GM18858 (cell line): ENCODE results near the gene LPCAT4.
A peak's percentile ranks its signal among the peaks of the same experiment; 100 is the strongest.
"Not testable (repeated sequence)": the region's sequence is repeated elsewhere in the genome, so short reads cannot be mapped to it uniquely, and the experiment has no call there.

Experiments
- ATAC-seq: cut with Tn5 transposase; IDR thresholded peaks from one replicate; pipeline ENCODE4 v1.9.1; 2021; ENCODE audit not compliant: unreplicated experiment

Gene LPCAT4

GRCh38 chr15:34367101-34368081 lies at the start of gene LPCAT4:
Gene LPCAT4, minus strand, starts transcription at chr15:34367196. Its CDS starts 96 bp downstream, at chr15:34367100.
- peak; percentile 52 for ATAC-seq

DNA sequence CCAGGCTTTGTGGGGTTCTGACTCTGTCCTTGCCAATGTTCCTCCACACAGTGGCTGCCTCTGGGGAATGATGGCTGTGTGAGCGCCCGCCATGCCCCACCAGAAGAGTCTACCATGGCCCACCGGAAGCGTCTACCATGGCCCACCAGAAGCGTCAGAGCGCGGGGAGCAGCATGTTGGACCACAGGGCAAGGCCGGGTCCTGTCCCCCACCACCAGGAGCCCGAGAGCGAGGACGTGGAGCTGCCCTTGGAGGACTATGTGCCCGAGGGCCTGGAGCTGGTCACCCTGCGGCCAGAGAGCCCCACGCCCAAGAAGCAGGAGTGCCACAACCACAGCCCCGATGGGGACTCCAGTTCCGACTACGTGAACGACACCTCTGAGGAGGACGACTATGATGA lies 42.5 kb upstream of the LPCAT4 start:
- not testable (repeated sequence) for ATAC-seq

DNA sequence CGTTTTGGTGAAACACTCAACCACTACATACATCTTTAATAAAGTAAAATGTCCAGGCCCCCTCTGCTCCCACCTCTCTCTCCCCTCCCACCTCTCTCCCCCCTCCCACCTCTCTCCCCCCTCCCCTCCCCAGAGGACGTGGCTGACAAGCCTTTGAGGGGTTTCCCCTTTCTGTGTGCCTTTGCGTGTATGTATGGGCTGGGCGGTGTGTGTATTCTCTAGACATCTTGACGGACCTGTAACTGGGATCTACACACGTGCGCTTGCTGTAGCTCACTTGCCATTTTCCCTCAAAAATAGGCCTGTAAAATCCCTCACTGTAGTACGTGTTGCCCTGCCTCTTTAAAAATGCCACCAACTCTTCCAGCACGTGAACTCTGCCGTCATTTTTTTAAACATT lies 42.0 kb upstream of the LPCAT4 start:
- not testable (repeated sequence) for ATAC-seq

DNA sequence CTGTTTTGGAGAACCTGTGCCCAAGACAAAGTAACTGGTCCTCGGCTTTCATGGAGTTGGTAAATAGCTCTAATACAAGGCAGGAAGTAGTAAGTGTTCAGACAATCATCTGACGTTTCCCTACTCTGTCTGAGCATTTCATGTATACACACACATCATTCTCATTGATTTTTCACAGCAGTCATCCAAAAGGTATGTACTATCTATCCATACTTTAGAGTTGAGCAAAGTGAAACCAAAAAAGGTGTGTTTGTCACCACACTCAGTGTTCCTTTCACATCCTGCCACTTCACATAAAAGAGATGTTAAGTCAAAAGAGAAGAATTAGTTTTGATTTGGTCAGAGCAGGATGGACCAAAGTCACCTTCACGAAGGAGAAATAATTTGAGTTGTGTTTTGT lies 36.9 kb upstream of the LPCAT4 start:
- not testable (repeated sequence) for ATAC-seq

DNA sequence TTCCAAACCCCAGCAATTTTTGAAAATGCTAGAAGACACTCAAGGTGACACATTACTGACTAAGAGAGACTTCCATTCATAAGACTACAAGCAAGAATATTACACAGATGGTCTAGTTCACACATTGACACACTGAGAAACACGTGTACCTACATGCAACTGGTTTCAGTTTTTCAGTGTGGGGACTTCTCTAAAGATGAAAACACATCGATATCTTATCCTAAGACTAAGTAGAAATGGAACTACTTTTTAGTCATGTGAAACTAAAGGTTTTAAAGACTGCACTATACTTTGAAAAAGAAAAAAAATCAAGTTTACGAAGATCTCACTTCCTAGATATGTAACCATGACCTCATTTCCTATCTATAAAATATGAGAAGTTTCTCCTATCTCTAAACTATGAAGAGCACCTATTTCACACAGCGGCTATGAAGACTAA lies 36.2 kb upstream of the LPCAT4 start:
- peak; percentile 61 for ATAC-seq

DNA sequence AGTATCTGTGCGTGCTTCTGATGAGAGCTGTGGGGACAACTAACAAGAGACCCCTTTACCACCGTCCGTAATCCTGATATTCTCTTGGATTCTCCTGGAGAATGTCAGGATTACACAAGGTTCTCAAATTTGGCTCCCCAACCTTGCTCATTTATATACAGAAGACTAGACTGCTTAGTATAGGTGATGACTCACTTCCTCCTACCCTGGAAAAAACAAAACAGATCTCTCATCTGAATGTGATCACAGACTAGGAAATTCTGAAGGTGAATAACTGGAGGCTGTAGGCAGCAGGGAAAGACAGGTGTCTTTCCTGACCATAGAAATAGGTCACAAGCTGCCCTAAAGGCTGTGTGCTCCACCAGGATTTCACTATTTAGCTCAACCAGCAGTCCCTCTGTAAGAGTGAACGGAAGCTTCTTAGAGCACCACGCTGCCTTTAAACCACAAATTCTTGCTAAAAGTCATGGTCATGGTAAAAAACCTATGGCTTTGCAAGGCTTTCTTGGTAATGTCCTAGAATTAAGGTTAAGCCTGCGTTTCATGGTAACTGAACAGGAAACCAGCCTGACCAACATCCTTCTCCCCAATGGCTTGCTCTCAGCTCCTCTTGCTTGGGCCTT lies 30.8 kb upstream of the LPCAT4 start:
- ATAC-seq, result not testable (repeated sequence)

DNA sequence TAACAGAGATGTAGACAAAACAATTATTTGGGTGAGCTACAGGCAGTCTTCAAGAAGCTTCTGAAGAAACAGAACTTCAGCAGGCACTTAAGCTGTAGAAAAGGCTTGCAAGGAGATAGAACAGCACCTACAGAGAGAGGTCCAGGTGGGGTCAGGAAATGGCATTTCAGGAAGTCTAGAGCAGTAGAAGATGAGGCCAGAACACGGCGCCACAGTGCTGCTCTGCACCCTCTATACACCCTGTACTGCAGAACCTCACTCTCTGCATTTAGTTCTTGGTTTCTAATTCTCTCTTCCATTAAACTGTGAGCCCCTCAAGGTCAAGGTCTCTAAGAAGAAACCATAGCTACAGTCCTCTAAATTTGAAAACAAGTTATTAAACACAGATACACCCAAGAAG lies 26.0 kb upstream of the LPCAT4 start:
- ATAC-seq, result not testable (repeated sequence)

DNA sequence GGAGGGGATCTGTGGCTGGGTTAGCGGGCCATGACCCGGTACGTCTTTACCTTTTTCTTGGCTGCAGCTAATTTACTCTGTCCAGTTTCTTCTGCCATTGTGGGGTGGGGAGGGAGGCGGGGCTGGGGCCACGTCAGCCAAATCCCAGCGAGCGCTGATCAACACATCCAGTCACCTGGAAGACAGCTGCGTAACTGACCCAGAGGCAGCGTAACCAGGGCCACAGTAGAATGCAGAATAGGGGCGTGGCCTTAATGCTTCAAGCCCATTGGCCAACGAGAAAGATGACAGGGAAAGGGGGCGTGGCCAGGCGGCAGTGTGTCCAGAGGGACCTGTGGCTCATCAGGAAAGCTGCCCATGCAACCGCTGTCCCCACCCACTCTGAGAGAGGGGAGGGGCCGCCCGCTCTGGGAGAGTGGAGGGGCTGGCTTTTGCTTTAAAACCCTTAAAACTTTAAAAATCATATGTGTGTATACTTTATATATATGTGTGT lies 22.6 kb upstream of the LPCAT4 start:
- ATAC-seq, result not testable (repeated sequence)

DNA sequence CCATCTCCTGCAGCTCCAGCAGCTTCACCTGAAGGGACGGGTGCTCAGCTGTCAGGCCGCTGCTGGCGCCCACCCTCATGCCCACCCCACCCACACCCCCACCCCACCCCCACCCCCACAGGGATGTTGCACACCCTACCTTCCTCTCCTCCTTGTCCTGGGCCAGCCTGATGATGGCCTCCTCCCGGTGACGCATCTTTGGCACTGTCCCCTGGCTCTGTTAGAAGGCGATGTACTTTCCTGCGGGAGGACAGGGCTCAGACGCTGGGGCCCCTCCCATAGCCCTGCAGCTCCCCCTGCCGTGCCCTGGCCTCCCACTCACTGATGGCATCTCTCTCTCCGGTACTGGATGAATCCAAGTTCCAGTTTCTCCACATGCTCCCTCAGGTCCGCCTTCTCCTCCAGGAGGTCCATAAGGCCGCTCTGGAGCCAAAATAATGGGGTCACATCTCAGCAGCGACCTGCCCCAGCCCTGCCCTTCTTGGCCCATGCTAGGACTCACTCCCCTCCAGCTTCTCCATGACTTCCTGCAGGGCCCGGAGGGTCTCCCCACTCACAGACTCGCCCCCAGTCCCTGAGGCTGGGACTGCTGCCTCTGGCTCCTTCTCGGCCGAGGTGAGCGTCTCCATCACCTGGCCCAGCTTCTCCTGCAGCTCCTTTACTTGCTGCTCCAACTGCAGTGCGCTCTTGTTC lies 15.0 kb upstream of the LPCAT4 start:
- ATAC-seq, result not testable (repeated sequence)

- not testable (repeated sequence) for ATAC-seq
These were observed 13.5 kb upstream of the LPCAT4 start for GRCh38 chr15:34380491-34380890.

- no peak for ATAC-seq
These were observed 9.9 kb upstream of the LPCAT4 start for GRCh38 chr15:34376856-34377255.

DNA sequence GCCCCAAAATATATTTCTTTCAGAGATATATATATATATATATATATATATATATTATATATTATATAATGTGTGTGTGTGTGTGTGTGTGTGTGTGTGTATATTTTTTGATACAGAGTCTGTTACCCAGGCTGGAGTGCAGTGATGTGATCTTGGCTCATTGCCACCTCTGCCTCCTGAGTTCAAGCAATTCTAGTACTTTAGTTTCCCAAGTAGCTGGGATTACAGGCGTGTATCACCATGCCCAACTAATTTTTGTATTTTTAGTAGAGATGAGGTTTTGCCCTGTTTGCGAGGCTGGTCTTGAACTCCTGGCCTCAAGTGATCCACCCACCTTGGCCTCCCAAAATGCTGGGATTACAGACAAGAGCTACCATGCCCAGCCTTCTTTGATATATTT lies 8.5 kb upstream of the LPCAT4 start:
- ATAC-seq, result not testable (repeated sequence)

- no peak for ATAC-seq
These were observed 7.8 kb upstream of the LPCAT4 start for GRCh38 chr15:34374816-34375215.

DNA sequence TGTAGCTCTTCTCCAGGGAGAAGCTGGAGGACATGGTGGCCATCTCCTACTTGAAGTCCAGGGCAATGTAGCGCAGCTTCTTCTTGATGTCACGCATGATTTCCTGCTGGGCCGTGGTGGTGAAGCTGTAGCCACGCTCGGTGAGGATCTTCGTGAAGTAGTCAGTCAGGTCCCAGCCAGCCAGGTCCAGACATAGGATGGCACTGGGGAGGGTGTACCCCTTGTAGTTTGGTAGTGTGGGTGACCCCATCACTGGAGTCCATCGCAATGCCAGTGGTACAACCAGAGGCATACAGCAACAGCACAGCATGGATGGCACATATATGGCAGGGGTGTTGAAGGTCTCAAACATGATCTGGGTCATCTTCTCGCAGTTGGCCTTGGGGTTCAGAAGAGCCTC lies 7.0 kb upstream of the LPCAT4 start:
- ATAC-seq, result no peak

- no peak for ATAC-seq
These were observed 3.6 kb upstream of the LPCAT4 start for GRCh38 chr15:34370643-34371042.

GRCh38 chr15:34370129-34370528 lies 3.1 kb upstream of the LPCAT4 start:
- no peak for ATAC-seq

GRCh38 chr15:34366271-34367065 lies 528 bp downstream of the LPCAT4 start:
- no peak for ATAC-seq

- no peak for ATAC-seq
These were observed 1.2 kb downstream of the LPCAT4 start for GRCh38 chr15:34365836-34366235.

DNA sequence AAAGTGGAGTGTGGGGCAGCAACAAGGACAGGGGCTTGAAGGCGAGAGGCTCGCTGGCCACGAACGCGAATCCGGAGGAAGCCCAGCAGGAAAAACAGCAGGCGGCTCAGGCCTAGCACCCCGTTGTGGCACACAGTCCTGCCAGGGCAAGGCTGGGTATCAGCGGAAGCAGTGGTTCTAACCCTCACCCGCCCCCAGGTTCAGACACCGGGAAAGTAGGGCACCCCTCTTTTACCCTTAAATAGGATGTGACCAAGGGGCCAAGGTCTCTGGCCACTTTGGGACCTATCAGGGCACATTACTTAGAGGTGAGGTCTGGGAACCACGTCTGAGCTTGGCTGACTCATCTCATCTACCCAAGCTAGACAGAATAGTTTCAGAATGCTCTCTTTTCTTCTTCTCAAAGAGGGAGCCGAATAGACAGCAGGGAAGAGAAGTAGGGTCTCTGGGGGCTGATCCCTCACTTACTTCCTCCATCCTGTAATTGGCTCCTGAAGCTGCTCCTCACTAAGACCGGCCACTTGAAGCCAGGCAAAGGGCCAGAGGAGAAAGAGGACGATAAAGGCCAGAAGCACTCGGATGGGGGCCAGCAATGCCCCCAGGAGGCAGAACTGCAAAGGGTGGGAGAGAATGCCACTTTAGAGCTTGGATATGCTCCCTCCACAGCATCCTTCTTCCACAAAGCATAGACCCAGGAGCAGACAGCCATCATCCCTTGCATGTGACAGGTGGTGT lies 1.7 kb downstream of the LPCAT4 start:
- no peak for ATAC-seq

GRCh38 chr15:34364041-34364440 lies 3.0 kb downstream of the LPCAT4 start:
- no peak for ATAC-seq
